Activated CD4-positive, alpha-beta T cell treated with anti-CD3 and anti-CD28 coated beads, Interleukin-2, amount 50 U/mL, for 16 hours (primary cell): ENCODE data around the gene LARP4.
"Not testable (repeated sequence)": the region's sequence is repeated elsewhere in the genome, so short reads cannot be mapped to it uniquely, and the experiment has no call there.

Experiments used
- DNase-seq: peaks from one replicate; pipeline ENCODE4 v3.0.0-alpha.2; 2020

LARP4 gene

DNA sequence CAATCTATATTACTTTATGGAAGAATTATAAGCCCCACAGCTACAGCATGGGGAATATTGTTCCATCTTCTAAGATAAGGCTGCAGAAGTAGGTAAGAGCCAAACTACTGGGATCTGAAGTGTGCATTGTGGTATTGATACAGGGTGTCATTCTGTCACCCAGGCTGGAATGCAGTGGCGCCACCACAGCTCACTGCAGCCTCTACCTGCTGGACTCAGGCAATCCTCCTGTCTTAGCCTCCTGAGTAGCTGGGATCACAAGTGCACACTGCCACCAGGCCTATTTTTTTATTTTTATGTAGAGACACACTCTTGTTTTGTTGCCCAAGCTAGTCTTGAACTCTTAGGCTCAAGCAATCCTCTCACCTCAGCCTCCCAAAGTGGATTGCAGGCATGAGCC, 82.8 kb downstream of the LARP4 start:
- DNase-seq = no peak

DNA sequence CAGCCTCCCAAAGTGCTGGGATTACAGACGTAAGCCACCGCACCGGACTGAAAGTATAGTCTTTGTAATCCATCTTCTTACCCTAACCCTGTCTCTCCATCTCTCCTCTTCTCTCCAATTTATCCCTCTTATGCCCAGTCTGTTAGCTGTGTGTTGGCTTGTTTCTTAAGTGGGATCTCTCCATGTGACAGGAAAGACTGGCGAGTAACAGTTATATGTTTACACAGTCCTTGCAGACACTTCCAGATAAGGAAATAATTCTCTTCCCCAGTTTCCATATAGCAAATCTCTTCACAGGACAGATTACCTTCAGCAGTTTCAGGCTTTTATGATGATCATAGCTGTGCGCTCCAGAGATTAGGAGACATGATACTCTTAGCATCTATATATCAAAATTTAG, 88.1 kb downstream of the LARP4 start:
- DNase-seq = no peak

DNA sequence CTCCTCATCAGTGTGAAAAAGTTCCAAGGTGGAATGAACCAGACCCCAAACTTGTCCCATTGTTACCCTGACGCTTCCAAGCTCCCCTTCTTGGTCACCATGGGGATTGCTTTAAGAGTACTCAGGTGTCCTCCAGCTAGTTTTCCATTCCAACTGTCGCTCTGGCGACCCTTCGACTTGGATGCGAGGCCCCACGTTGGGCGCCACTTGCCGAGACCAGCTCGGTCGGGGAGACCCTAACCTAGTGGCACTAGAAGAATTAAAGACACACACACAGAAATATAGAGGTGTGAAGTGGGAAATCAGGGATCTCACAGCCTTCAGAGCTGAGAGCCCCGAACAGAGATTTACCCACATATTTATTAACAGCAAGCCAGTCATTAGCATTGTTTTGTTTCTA, 97.4 kb downstream of the LARP4 start:
- not testable (repeated sequence) for DNase-seq

DNA sequence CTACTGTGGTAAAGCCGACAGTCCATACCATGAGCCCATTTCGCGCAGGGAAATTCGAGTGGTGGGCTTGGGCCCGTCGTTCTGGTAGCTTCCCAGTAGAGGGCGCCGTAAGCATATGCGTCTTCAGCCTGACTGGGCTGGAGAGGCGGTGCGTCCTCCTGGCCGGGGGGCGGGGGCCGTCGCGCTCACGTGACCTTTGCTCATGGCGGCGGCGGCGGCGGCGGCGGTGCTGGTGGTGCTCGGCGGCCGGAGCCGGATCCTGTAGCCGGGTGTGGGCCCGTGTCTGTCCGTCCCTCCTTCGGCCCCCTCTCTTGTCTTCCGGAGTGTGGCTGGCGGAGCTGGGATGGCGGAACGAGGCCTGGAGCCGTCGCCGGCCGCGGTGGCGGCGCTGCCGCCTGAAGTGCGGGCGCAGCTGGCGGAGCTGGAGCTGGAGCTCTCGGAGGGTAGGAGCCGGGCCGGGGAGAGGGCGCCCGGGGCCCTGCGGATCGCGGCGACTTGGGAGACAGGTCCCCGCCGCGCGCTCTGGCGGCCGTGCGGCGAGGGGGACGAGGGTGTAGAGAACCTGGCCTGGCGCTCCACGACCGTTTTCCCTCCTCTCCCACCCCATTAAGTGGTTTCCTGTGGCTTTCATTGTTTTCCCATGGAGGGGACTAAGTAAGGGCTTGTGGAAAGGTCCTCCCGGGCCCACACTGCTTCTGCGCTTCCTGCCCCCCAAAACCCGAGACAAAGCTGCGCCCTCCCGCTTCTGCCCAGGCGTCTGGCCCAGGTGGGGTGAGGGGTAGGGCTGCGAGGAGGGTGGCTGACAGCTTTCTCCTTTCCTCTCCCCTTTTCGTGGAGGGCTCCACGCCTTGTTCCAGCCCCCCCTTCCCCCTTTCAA, 104.4 kb downstream of the LARP4 start, which contains the start of gene DIP2B:
Gene DIP2B, plus strand, starts transcription at position 188 of the 877 bp plus-strand sequence. Its CDS starts 156 bp downstream, at position 344.
- DNase-seq = peak; percentile 95

DNA sequence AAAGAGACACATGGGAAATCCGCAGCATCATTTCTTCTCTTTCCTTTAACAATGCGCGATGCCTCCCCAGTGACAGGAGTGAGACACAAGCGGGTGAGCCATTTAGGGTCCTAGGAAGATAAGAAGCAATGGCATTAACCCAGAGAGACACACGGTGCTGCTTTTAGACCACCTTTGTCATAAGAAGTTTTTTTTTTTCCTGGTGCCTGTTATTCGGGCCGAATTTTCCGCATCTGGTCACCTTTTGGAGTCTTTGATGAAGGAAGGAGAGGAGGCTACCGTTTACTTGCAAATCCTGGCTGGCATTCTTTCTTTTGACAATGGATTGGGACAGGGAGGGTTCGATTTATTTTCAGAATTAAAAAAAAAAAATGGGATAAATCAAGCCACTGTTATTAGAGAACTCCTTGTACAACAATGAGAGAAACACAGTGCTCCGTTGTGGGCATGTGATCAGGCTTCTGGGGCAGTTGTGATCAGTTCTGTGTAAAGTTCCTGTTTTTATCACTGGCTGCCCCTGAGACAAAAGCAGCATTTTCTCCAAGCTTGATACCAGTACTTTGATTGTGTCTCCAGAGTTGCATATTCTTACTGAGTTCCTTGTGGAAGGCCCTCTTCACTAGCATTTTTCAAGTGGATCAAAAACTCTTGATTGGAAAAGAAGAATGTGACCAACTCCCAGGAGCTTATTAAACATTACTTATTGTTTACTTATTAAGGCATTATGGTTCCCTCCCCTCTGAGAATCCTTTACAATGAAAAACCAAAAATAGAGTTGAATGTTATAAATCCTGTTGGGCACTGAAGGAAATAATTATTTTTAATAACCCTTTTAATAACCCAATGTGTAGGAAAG, 105.2 kb downstream of the LARP4 start:
- DNase-seq = no peak

DNA sequence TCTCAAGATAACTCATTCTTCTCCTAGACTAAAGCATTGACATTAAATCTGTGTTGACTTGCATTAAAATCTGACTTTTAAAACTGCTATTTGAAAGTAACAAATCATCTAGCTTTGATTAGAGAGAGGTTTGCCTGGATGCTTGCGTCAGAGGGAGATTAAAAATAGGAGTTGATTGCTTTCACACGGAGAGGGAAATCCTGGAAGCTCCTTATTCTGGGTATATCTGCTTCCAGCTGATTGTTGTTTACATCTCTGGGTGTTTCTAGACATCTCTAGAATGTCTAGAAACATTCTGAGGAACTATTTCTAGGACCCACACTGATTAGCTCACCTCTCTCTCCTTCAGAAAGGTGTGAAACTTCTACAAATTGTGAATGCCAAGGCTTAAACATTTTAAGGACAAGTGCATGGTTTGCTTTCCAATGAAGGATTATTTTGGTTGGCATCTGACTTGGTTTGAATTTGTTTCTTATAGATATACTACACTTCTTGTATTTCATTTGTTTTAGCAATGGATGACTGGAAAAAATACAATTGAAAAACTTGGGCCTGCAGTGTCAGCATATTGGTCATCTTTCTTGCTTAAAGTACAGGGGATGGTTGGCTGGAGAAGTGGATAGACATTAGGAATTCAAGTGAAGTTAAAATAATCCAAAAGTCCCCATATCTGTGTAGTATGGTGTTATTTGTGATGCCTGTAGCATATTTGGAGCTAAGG, 106.2 kb downstream of the LARP4 start:
- no peak for DNase-seq

DNA sequence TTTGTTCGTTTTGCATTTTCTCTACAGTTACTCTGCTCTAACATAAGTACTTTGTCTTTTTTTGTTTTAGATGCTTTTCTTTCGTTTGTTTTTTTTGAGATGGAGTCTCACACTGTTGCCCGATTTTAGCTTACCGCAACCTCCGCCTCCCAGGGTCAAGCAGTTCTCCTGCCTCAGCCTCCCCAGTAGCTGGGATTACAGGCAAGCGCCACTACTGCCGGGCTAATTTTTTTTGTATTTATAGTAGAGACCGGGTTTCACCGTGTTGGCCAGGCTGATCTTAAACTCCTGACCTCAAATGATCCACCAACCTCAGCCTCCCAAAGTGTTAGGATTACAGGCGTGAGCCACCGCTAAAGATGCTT, 106.8 kb downstream of the LARP4 start:
- DNase-seq = no peak

DNA sequence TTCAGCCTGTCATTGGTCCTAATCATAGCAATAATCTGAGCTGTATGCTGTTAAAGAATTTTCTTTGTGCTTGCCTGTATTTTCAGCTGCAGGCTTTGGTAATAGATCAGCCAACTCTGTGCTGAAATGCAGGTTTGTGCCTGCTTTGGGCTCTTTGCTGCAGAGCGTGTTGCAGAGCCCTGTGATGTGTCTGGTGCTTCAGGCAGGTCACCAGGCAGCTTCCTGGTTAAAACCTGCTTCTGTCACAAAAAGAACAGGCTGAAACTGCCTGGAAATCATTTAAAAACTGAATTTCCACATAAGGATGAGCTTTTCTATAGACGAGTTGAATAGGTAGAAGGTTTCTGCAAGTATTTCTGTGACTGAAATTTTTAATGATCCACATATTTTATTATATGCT, 107.2 kb downstream of the LARP4 start:
- no peak for DNase-seq

DNA sequence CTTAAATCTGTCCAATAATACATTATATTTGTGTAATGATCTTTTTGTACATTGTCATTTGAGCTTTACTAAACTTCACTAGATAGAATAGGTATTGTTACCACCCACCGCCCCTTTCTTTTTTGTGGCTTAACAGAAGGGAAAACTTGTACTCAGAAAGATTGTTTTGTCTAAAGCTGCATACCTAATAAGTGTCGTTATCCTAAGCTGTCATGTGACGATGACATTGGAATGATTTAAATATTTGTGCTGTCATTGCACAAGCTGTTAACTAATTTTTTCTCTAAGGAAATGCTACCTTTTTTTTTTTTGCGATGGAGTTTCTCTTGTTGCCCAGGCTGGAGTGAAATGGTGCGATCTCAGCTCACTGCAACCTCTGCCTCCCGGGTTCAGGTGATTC, 107.7 kb downstream of the LARP4 start:
- no peak for DNase-seq

DNA sequence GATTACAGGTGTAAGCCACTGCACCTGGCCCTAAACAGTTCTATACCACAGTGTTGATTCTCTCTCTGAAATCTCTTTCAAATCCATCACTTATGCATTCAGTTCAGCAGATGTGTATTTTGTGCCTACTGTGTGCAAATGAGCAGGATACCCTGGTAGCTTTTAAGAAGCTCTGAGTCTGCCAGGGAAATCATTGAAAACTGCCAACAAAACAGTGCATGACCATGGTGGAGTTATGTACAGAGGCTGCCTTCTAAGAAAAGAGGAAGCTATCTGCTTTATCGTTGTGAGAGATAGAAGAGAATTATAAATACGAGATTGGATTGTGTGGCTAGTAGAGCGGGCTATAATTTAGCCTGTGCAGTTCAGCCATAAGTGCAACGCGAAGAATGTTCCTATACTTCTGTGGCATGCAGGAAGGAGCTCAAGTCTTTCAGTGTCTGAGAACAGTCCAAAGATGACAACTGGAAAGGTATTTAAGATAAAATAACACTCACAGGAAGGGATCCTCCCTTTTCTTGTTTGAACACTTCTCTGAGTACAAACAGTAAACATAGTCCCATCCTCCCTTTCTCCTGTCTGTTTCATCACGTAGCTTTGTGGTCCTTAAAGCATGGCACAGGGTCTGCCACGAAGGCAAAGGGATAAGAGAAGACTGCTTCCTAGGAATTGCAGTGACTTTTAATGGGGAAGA, 108.4 kb downstream of the LARP4 start:
- DNase-seq = no peak

DNA sequence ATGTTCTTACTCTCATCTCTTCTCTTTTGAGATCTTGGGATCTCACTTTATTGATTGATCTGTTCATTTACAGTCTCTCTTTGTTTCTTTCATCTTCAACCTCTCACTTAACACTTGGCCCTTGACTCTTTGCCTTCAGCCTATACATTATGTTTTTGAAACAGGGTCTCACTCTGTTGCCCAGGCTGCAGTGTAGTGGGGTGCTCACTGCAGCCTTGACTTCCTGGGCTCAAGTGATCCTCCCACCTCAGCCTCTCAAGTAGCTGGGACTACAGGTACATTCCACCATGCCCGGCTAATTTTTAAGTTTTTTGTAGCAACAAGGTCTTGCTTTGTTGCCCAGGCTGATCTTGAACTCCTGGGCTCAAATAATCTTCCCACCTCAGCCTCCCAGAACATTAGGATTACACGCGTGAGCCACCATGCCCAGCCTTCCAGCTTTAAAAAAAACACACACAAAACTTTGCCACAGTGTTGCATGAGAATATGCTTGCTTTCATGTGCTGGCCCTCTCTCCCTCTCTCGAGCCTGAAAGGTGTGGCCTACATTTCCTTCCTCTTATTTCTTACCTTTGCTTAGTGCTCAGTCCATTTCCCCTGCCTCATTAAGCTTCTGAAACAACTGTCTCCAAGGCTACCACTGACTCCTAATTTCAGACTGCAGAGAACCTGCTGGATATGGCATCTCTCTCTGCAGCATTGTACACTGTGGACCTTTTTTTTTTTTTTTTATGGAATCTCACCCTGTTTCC, 114.0 kb downstream of the LARP4 start:
- no peak for DNase-seq

DNA sequence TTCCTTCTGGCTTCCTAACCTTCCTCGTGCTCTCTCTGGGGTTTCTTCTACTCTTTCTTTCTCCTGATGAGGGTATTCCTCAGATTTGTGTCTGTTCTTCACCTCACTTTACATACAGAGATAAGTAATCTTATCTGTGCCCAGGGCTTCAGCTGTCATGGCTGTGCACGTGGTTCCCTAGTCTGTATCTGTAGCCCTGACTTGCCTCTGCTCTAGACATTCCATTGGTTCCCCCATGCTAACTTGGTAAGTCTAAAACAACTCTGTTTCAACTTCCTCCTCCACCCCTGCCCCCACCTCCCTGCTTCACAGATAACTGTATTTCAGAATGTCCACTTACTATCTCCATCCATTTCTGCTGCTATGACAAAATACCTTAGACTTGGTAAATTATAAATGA, 114.9 kb downstream of the LARP4 start:
- DNase-seq = no peak

DNA sequence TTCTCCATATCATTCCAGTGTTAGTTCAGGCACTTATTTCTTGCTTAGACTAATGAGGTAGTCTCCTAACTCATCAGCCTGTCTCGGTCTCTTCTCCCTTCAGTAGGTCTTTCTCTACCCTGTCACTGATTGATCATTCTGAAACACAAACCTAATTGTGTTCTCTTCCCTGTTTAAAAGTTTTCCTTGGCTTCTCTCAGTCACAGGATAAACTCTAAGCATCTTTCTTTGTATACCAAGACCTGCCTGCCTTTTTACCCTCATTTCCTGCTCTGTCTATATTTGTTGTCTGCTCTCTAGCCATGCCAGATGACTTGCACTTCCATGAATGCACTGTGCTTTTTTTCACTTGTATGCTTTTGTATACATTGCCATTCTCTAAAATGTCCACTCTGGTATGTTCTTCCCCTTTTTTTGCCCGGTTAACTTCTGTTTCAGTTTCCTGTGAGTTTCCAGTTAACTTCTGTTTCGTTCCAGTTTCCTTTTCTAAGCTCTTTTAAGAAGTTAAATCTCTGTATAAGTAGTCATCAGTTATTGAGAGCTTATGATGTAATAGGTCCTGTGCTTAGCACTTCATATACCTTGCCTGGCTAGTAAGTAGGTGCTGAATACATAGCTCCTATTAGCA, 116.8 kb downstream of the LARP4 start:
- DNase-seq = peak; percentile 44

DNA sequence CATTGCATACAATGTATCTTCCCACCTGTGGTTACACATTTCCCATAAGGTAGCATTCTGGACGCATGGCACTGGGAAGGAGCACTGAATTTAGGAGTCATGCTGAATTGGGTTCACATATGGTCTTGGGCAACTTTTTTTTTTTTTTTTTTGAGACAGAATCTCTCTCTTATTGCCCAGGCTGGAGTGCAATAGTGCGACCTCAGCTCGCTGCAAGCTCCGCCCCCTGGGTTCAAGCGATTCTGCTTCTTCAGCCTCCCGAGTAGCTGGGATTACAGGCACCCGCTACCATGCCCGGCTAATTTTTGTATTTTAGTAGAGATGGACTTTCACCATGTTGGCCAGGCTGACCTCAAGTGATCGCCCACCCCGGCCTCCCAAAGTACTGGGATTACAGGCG, 117.4 kb downstream of the LARP4 start:
- DNase-seq = no peak

DNA sequence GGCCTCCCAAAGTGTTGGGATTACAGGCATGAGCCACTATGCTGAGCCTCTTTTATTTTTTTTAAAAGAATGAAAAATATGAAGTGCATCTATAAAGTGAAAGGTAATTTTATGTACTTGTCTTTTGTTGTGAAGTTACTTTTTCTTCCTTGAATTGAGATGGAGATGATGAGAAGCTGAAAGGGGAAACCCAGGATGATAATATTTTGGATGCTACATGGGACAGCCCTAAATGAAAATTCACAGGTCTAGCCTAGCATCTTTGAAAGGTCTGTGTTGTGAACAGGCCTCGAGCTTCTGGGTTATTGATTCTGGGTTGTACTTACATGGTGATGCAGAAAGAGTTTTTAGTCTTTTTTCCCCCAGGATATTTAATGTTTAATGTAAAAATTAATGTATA, 118.7 kb downstream of the LARP4 start:
- no peak for DNase-seq

DNA sequence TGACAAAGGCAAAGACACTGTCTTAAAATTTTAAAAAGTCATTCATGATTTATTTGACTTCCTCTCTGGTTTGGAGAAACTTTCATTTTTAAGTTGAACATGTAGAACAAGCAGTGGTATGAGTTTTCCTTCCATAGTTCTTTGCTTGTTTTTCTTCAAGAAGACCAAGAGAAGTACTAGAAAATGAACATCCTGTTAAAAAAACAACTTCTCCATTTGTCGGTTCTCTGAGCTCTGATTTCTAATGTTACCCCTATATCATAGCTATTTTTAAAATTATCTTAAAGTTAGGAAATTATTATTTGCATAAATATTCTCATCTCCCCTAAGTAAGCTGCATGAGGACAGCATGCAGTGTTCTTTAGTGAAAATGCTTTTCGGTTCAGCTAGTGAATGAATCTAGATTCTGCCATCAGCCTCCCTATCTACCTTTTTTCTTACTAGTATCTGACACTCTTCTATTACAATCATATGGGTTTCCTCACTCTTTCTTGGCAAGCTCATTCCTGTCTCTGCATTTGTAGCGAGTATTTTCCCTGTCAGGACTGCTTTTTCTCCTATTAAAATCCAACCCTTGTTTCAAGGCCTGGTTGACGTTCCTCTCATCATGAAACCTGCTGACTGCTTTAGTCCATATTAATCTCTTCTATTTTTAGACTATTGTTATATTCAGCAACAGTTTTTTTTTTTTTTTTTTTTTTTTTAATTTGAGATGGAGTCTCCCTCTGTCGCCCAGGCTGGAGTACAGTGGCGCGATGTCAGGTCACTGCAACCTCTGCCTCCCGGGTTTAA, 119.9 kb downstream of the LARP4 start:
- no peak for DNase-seq

DNA sequence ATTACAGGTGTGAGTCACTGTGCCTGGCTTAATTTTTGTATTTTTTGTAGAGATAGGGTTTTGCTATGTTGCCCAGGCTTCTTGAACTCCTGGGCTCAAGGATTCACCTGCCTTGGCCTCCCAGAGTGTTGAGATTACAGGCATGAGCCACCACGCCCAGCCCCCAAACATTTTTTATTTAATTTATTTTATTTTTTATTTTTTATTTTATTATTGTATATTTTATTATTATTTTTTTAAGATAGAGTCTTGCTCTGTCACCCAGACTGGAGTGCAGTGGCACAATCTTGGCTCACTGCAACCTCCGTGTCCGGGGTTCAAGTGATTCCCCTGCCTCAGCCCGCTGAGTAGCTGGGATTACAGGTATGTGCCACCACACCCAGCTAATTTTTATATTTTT, 121.1 kb downstream of the LARP4 start:
- not testable (repeated sequence) for DNase-seq

DNA sequence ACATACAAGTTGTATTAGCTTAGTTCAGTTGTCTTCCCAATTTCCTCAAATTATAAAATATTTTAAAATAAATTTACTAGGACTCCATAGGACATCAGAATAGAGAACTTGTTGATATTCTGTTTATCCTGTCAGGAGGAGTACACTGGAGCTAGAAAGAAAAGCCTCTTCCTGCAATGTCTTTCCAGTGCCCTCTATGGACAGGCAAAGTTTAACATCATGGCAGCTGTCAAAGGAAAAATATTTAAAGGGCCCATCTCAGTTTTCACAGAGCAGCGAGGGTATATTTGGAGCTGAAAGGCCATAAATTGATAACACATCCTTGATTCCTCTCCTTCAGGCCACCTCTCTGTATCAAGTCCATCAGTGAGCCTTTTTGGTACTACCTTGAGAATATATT, 123.1 kb downstream of the LARP4 start:
- DNase-seq = no peak

DNA sequence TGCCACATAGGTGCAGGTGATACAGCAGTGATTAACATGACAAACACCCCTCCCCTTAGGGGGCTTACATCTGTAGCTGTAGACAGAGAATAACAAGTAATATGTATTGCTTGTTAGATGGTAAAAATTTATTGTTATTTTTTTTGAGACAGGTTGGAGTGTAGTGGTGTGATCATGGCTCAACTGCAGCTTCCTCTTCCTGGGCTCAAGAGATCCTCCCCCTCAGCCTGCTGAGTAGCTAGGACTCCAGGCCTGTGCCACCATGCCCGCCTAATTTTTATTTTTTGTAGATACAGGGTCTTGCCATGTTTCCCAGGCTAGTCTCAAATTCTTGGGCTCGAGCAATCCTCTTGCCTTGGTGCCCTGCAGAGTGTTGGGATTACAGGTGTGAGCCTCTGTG, 123.9 kb downstream of the LARP4 start:
- DNase-seq = no peak

DNA sequence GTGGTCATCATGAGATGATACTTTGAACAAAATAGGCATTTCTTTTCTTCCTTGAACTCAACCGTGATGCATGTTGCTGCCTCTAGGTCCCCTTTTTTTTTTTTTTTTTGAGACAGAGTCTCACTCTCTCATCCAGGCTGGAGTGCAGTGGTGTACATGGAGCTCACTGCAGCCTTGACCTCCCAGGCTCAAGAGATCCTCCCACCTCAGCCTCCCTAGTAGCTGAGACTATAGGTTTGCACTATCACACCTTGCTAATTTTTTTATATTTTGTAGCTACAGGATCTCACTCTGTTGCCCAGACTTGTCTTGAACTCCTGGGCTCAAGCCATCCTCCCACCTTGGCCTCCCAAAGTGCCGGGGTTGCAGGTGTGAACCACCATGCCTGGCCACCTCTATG, 124.7 kb downstream of the LARP4 start:
- DNase-seq = no peak

DNA sequence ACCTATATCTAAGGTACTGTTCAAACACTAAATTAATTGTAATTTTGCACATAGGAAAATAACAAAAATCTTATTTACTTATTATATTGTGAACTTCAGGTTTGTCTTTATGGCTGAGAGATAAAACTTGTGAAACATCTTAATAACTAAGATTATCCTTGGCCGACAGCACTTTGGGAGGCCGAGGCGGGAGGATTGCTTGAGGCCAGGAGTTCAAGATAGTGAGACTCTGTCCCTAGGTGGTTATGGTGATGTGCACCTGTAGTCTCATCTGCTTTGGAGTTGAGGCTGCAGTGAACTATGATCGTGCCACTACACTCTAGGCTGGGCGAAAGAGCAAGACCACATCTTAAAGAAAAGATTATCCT, 126.7 kb downstream of the LARP4 start:
- DNase-seq = no peak
